Measurements from ENCODE around the gene SP140L.
A peak's percentile ranks its signal among the peaks of the same experiment; 100 is the strongest.
"Not testable (repeated sequence)": the region's sequence is repeated elsewhere in the genome, so short reads cannot be mapped to it uniquely, and the experiment has no call there.

SP140L gene

GRCh38 chr2:230384986-230385385 is 58.0 kb downstream of the SP140L start:
- no peak for DNase-seq

GRCh38 chr2:230394301-230394700 is 67.3 kb downstream of the SP140L start:
- DNase-seq: no peak

- not testable (repeated sequence) for DNase-seq
Measured at GRCh38 chr2:230398698-230399097, 71.7 kb downstream of the SP140L start.

- DNase-seq: no peak
Measured at GRCh38 chr2:230400041-230400440, 73.0 kb downstream of the SP140L start.

GRCh38 chr2:230400454-230400853 is 73.5 kb downstream of the SP140L start:
- no peak for DNase-seq

GRCh38 chr2:230401026-230401425 is 74.0 kb downstream of the SP140L start:
- DNase-seq: not testable (repeated sequence)

GRCh38 chr2:230403746-230404145 is 76.8 kb downstream of the SP140L start:
- DNase-seq: no peak

- DNase-seq: no peak
Measured at GRCh38 chr2:230405824-230406223, 78.8 kb downstream of the SP140L start.

- no peak for DNase-seq
Measured at GRCh38 chr2:230408244-230408842, 81.3 kb downstream of the SP140L start.

- DNase-seq: not testable (repeated sequence)
Measured at GRCh38 chr2:230409316-230409715, 82.3 kb downstream of the SP140L start.

- no peak for DNase-seq
Measured at GRCh38 chr2:230410263-230410662, 83.3 kb downstream of the SP140L start.

GRCh38 chr2:230410861-230411569 is 84.0 kb downstream of the SP140L start:
- DNase-seq: no peak

- DNase-seq: peak in 2 of 4 experiments; percentile 14 to 52
Measured at GRCh38 chr2:230411570-230412370, 84.8 kb downstream of the SP140L start.

GRCh38 chr2:230412371-230412711 is 85.3 kb downstream of the SP140L start:
- no peak for DNase-seq

GRCh38 chr2:230412846-230413245 is 85.9 kb downstream of the SP140L start:
- no peak for DNase-seq

GRCh38 chr2:230413479-230413878 is 86.5 kb downstream of the SP140L start:
- no peak for DNase-seq

GRCh38 chr2:230414302-230414701 is 87.3 kb downstream of the SP140L start:
- DNase-seq: no peak

GRCh38 chr2:230416061-230416721 is 89.2 kb downstream of the SP140L start, which contains the start of gene SP100:
Gene SP100, plus strand, starts transcription at chr2:230416201. Its CDS starts 96 bp downstream, at chr2:230416297.
- peak; percentile 23 to 77 (median 50) for DNase-seq

- no peak for DNase-seq
Measured at GRCh38 chr2:230417436-230417835, 90.4 kb downstream of the SP140L start.

GRCh38 chr2:230418341-230419016 is 91.5 kb downstream of the SP140L start:
- no peak for DNase-seq

GRCh38 chr2:230419181-230419580 is 92.2 kb downstream of the SP140L start:
- no peak for DNase-seq

- DNase-seq: no peak
Measured at GRCh38 chr2:230422149-230422548, 95.2 kb downstream of the SP140L start.
